ENCODE data around the gene THEM5. TPM values are rescaled to one million over a fixed set of nuclear protein-coding genes. Genes with fewer than 3 reads are reported as not detected.
"Not testable (repeated sequence)": the region's sequence is repeated elsewhere in the genome, so short reads cannot be mapped to it uniquely, and the experiment has no call there.

THEM5 gene
- total RNA-seq, 4 donors from 2014 or later: not detected

DNA sequence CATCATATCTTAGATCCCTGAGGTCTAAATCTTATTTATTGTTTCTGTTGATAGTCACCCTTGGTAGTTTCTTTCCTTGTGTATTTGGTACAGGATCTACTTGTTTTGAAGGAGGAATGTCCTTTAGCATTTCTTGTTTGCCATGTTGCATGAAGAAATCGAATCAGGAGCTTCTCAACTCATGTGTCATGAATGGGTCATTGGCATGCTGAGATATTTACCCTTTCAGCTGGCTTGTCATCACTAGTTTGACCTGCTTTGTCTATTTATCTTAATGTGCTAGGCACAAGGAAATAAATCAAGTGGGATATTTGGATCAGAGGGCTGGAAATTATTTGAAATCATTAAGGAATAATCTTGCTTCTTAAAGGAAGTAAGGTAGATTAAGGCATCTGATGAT is 32.0 kb upstream of the THEM5 start:
- Histone ChIP-seq H3K4me3 (no peak overlapping the region), H3K9me3 (no peaks in the 10 kb centered on the region), H3K27ac (no peak overlapping the region), H3K36me3 (no peaks in the 10 kb centered on the region), H3K4me1 (no peaks in the 10 kb centered on the region), H3K27me3 (no peaks in the 10 kb centered on the region)
- TF ChIP-seq, protein P1, sequence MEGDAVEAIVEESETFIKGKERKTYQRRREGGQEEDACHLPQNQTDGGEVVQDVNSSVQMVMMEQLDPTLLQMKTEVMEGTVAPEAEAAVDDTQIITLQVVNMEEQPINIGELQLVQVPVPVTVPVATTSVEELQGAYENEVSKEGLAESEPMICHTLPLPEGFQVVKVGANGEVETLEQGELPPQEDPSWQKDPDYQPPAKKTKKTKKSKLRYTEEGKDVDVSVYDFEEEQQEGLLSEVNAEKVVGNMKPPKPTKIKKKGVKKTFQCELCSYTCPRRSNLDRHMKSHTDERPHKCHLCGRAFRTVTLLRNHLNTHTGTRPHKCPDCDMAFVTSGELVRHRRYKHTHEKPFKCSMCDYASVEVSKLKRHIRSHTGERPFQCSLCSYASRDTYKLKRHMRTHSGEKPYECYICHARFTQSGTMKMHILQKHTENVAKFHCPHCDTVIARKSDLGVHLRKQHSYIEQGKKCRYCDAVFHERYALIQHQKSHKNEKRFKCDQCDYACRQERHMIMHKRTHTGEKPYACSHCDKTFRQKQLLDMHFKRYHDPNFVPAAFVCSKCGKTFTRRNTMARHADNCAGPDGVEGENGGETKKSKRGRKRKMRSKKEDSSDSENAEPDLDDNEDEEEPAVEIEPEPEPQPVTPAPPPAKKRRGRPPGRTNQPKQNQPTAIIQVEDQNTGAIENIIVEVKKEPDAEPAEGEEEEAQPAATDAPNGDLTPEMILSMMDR (IDR thresholded peaks at IDR 0.05): no peak
- TF ChIP-seq POLR2A (IDR thresholded peaks at IDR 0.05): no peak
- DNase-seq: no peak
- intact Hi-C loops (cut with DNase I; ENCODE audit: low total_unique reads): no loop called here

DNA sequence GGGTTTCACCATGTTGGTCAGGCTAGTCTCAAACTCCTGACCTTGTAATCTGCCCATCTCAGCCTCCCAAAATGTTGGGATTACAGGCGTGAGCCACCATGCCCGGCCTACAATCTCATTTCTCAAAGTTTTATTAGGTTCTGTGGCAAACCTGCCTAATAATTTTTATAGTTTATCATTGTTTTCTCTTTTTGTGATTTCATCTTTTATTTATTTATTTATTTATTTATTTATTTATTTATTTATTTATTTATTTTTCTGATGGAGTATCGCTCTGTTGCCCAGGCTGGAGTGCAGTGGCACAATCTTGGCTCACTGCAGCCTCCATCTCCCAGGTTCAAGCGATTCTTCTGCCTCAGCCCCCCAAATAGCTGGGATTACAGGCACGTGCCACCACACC is 31.4 kb upstream of the THEM5 start:
- H3K4me3 ChIP-seq; H3K9me3 ChIP-seq; intact Hi-C loops (cut with DNase I; ENCODE audit: low total_unique reads); DNase-seq; H3K27me3 ChIP-seq; H3K36me3 ChIP-seq; H3K27ac ChIP-seq; H3K4me1 ChIP-seq: not testable (repeated sequence)

DNA sequence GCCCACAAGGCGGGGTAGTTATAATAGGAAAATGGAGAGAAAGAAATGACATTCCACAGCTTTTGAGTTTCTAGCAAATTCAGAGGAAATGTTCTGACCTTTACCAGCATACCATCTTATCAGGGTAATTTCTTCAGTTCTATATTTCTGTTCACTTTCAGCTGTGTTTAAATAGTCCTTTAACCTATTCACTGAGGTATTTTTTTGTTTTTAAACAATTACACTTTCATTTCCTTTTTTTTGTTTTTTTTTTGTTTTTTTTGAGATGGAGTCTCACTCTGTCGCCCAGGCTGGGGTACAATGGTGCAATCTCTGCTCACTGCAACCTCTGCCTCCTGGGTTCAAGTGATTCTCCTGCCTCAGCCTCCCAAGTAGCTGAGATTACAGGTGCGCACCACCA is 30.9 kb upstream of the THEM5 start:
- intact Hi-C loops (cut with DNase I; ENCODE audit: low total_unique reads); DNase-seq: not testable (repeated sequence)

DNA sequence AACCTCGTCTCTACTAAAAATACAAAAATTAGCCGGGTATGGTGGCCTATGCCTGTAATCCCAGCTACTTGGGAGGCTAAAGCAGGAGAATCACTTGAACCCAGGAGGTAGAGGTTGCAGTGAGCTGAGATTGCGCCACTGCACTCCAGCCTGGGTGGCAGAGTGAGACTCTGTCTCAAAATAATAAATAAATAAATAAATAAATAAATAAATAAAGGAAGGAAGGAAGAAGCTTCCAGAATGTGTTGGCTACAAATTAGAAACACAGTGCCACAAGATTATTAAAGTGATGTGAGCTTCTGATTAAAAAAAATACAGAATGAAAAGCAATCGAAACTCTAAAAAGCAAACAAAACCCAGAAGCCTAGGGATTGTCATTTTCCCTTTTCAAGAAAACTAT is 30.4 kb upstream of the THEM5 start:
- H3K27me3 ChIP-seq; intact Hi-C loops (cut with DNase I; ENCODE audit: low total_unique reads); H3K4me3 ChIP-seq; H3K4me1 ChIP-seq; DNase-seq; H3K9me3 ChIP-seq; H3K27ac ChIP-seq; H3K36me3 ChIP-seq: not testable (repeated sequence)

More for the DNA sequence above, 30.9 kb upstream of the THEM5 start:
- H3K36me3 ChIP-seq, H3K27me3 ChIP-seq, H3K4me3 ChIP-seq, H3K27ac ChIP-seq, H3K9me3 ChIP-seq, H3K4me1 ChIP-seq: not testable (repeated sequence)

DNA sequence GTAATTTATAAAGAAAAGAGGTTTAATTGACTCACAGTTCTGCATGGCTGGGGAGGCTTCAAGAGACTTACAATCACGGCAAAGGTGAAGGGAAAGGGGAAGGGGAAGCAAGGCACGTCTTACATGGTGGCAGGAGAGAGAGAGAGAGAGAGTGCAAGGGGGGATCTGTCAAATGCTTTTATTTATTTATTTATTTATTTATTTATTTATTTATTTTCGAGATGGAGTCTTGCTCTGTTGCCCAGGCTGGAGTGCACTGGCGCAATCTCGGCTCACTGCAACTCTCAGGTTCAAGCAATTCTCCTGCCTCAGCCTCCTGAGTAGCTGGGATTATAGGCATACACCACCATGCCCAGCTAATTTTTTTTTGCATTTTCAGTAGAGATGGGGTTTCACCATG is 29.4 kb upstream of the THEM5 start:
- H3K27me3 ChIP-seq; H3K36me3 ChIP-seq; intact Hi-C loops (cut with DNase I; ENCODE audit: low total_unique reads); H3K27ac ChIP-seq; H3K9me3 ChIP-seq; H3K4me1 ChIP-seq; DNase-seq; H3K4me3 ChIP-seq: not testable (repeated sequence)

DNA sequence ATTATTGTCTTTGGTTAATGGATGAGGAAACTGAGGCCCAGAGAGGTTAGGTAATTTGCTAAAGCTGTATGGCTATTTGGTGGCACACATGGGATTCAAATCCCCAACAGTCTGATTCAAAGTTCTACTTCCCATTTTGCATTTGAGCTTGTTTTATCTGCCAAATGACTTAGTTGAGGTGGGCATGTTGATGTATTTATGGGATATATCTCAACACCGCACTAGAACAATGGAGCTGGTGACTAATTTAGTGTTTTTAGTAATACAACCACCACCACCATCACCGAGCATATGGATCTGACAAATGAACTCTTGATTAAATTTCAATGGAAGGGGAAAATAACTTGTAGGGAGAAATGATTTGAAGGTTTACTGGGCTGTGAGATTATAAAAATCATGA is 29.0 kb upstream of the THEM5 start:
- intact Hi-C loops (cut with DNase I; ENCODE audit: low total_unique reads): no loop called here
- no peaks in the 10 kb centered on the region for H3K36me3 ChIP-seq
- H3K4me1 ChIP-seq: no peaks in the 10 kb centered on the region
- H3K27me3 ChIP-seq: no peaks in the 10 kb centered on the region
- H3K27ac ChIP-seq: no peak overlapping the region
- H3K9me3 ChIP-seq: no peaks in the 10 kb centered on the region
- no peak overlapping the region for H3K4me3 ChIP-seq
- DNase-seq: no peak
- TF ChIP-seq, protein P1 (IDR thresholded peaks at IDR 0.05): no peak
- no peak for TF ChIP-seq POLR2A (IDR thresholded peaks at IDR 0.05)

DNA sequence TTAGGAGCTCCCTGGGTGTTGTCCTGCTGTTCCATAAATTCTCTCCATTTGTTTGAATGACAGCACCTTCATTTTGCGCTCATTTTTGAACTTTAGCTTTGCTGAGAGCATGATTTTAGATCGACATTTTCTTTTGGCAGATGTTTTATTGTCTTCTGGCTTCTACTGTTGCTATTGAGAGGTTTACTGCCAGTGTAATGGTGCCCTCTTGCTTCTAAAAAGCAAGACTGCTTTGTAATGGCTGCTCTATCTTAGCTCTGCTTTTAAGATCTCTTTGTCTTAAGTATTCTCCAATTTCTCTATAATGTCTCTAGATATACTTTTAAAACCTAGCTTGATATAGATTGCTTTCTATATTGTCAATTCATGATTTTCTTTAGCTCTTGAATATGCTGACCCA is 28.0 kb upstream of the THEM5 start:
- Histone ChIP-seq H3K4me1 (no peaks in the 10 kb centered on the region), H3K27ac (no peak overlapping the region), H3K36me3 (no peaks in the 10 kb centered on the region), H3K27me3 (no peaks in the 10 kb centered on the region), H3K9me3 (no peaks in the 10 kb centered on the region), H3K4me3 (no peak overlapping the region)
- no peak for DNase-seq
- no peak for TF ChIP-seq POLR2A (IDR thresholded peaks at IDR 0.05)
- TF ChIP-seq, protein P1 (IDR thresholded peaks at IDR 0.05): no peak
- intact Hi-C loops (cut with DNase I; ENCODE audit: low total_unique reads): no loop called here

All from uterus (tissue), 4 donors.